Activated CD4-positive, CD25-positive, alpha-beta regulatory T cell treated with anti-CD3 and anti-CD28 coated beads, Interleukin-2, amount 50 U/mL, for 24 hours (primary cell): Measurements from ENCODE around the gene SLC25A47.
"Not testable (repeated sequence)": the region's sequence is repeated elsewhere in the genome, so short reads cannot be mapped to it uniquely, and the experiment has no call there.

Experiments
- ATAC-seq, 2 donors: fragments of 150-1000 bp; cut with Tn5 transposase; one replicate each; pipeline ENCODE4 v1.10.0; 2021; ENCODE audit warnings: mild to moderate bottlenecking in 1 of 2, moderate library complexity in 1 of 2

The SLC25A47 gene

DNA sequence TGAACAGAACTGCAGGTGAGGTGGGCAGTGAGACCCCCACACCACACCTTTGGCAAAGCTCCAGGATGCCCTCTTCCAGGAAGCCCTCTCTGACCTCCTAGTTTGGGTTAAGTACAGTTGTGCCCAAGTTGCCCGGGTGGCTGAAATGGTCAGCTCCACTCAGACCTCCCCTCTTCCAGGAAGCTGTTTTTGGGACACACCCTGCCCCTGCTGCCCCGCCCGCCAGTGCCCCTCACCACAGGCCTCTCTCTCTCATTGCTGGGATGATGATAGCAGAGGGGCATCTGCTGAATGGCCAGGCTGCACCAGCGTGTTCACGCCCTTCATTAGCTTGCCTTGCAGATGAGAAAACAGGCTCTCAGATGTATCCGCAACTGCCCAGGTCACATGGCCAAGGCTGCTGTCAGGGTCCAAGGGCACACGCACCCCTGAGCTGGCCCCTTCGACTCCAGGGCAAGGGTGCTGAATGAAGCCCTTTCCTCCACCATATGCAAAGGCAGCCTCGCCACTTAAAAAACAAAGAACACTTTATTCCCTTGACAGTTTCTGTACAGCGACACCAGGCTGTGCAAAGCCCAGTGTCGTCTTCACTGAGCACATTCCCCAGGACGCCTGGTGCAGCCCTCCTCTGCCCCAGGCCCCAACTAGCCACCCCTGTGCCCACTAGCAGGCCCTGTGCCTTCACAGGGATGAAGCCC is 32.4 kb upstream of the SLC25A47 start:
- no peak for ATAC-seq

GRCh38 chr14:100291305-100292075 is 31.6 kb upstream of the SLC25A47 start:
- ATAC-seq, result no peak

GRCh38 chr14:100292301-100292775 is 30.8 kb upstream of the SLC25A47 start:
- no peak for ATAC-seq

DNA sequence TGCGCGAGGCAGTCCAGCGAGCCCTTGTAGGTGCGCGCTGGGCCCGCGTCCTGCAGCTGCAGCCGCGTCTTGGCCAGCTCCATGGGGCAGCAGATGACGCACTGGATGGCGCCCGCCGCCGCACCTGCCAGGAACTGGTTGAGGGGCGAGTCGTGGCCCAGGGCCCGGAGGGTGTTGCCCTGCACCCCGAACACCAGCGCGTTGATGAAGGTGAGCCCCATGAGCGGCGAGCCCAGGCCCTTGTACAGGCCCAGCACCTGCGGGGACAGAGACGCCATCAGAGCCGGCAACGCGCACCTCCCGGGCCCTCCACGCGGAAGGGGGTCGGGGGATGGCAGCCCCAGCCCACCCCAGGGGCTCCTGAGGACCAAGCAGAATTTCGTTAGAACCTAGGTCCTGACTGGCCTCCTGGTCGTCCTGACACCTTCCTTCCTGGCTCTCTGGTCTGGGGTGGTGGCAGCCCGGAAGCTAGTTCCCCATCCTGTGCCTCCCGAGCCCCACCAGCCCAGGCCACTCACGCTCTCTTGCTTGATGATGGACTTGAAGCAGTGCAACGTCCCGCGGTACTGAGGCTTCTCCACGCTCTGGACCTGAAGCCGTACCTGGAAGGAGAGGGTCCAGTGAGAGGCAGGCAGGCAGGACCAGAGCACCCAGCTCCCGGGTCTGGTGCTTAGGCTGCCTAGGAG is 30.2 kb upstream of the SLC25A47 start:
- ATAC-seq, result no peak

- ATAC-seq, result no peak
Observed at GRCh38 chr14:100293497-100294212, 29.5 kb upstream of the SLC25A47 start.

GRCh38 chr14:100294213-100294962 is 28.8 kb upstream of the SLC25A47 start:
- ATAC-seq, result no peak

- no peak for ATAC-seq
Observed at GRCh38 chr14:100294963-100295330, 28.2 kb upstream of the SLC25A47 start.

- no peak for ATAC-seq
Observed at GRCh38 chr14:100295376-100296105, 27.6 kb upstream of the SLC25A47 start.

DNA sequence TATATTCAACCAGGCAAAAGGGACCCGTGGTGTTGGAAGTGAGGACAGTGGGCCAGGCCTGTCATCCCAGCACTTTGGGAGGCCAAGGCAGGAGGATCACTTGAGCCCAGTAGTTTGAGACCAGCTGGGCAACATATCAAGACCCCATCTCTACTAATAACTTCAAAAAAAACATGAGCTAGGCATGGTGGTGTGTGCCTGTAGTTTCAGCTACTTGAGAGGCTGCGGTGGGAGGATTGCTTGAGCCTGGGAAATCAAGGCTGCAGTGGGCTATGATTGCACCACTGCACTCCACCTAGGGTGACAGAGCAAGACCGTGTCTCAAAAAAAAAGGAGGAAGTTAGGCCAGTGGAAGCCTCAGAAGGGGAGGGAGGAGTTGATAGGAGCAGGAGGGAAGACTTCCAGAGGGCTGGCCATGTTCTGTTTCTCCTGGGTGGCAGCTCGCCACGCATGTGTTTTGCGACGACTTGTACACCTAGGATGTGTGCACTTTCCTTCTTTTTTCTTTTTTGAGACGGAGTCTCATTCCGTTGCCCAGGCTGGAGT is 27.0 kb upstream of the SLC25A47 start:
- ATAC-seq, result no peak

DNA sequence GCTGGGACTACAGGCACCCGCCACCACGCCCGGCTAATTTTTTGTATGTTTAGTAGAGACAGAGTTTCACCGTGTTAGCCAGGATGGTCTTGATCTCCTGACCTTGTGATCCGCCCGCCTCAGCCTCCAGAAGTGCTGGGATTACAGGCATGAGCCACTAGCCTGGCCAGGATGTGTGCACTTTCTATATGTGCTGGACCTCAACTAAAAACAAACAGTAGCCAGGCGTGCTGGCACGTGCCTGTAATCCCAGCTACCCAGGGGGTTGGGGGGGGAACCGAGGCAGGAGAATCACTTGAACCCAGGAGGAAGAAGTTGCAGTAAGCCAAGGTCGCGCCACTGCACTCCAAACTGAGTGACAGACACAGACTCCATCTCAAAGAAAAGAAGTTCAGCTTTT is 26.4 kb upstream of the SLC25A47 start:
- not testable (repeated sequence) for ATAC-seq

DNA sequence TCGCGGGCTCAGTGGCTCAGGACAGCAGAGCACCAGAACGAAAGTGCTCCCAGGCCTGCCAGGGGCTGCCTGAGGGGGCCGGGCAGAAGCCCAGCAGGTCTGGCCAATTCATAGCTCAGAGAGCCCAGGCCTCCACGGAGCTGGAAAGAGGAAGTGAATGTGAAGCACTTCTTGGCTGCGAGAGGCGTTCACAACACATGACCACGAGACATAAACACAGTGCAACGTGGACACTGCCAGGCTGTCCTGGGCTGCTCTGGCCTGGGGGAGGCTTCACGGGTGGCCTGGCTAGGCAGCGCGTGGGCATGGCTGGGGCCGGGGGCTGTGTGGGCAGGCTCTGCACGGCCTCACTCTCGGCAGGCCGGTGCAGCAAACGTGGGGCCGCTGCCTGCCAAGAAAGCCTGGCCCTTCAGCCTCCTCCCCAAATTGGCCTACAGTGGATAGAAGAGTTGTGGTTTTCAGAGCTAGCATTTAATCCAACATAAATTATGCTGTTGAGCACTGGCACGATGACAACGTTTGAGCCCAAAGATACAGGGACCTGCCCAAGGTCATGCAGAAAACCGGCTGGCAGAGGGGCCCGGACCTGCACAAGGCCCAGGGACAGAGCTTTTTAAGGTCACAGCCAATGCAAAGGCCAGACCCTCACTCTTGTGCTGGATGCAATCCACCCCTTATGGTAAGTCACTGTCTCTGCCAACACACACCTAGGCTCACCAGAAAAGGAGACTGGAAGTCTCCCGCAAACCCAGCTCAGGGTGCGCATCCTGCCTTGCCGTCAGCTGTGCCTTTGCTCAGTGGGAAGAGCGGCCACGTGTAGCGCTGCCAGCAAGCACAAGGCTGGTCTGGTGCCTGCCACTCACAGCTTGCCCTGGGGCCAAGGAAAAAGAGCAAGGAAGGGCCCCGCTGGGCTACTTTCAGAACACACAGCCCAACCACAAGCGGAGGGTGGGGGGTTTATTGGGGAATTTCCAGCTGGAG is 25.5 kb upstream of the SLC25A47 start:
- peak; percentile 24 to 30 for ATAC-seq

DNA sequence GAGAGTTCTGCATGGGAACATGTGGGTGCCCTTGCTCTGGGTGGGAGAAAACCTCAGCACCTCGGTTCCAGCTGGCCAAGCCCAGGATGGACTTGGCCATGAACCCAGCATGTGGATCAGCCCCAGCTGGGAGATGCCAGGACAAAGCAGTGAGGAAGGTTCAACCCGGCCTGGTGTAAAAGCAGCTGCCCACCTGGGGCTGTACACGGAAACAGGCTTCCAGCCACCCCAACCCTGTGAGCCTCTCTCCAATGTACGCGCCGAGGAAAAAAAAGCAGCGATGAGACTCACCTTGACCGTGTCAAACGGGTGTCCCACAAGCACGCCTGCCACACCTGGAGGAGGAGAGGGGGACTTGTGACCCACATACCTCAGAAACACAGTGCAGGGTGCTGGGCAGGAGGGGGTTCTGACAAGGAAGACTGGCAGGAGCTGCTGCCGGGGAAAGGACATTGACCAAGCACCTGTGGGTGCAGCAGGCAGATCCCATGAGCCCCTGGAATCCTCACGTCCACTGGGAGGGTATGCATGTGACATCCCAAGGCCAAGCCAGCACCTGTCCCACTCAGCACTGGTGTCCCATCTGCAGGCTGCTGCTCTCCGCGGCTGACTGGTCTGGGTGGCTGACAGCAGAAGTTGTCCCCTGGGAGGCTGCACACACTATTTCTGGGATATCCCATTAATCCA is 24.4 kb upstream of the SLC25A47 start:
- ATAC-seq, result no peak

GRCh38 chr14:100299238-100299560 is 23.9 kb upstream of the SLC25A47 start:
- ATAC-seq, result no peak

DNA sequence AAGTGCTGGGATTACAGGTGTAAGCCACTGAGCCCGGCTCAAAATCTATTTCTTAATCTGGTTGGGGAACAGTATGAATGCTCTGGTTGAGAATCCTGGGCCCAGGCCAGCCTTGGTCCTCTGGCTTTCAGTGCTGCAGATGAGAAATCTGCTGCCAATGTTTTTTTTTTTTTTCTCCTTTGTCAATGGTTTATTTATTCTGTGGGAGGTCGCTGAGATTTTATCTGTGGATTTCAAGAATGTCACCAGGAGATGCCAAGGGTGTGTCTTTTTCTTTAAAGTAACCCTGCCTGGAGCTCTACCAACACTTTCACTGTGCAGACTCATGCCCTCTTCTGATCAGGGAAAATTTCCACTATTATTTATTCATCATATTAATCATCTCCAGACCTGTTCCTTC is 20.5 kb upstream of the SLC25A47 start:
- ATAC-seq, result no peak

- ATAC-seq, result no peak
Observed at GRCh38 chr14:100303179-100303578, 20.0 kb upstream of the SLC25A47 start.

GRCh38 chr14:100303925-100304324 is 19.2 kb upstream of the SLC25A47 start:
- no peak for ATAC-seq

GRCh38 chr14:100304825-100305323 is 18.3 kb upstream of the SLC25A47 start:
- no peak for ATAC-seq

DNA sequence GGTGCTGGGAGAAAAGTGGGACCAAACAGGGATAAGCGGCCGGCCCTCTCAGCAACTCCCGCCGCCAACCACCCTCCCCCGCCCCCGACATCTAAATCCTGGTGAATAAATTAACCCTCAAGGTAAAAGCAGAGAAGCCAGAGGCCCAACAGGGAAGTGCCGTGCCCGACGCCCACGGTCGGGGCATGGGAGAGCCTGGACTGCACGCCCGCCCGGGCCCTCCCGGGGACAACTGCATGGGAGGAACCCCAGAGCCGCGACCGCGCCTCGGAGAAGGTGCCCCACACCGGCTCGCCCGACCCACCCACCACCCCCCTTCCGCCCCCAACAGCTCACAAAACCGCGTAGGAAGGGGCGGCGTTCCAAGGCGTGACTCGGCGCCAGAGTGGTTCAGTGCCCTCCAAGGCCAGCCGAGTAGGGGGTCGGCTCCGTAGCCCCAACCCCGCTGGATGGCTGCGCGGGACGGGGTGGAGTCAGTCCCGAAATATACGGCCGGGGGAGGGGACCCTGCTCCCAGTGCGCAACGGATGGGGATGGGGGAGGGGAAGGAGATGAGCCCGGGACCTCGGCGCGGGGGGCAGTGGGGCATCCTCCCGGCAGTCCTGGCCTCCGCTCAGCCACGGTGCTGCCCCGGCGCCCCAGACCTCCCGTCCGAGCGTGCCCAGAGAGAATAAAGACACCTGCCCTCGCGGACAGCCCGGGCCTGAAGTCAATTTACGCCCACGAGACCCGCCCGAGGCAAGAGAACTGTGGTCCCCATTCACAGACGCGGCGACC is 17.6 kb upstream of the SLC25A47 start:
- ATAC-seq, result peak in 1 of 2 donors; percentile 22
